Brain pericyte (primary cell): Measurements from ENCODE around the gene ADAMTSL4.
"Not testable (repeated sequence)": the region's sequence is repeated elsewhere in the genome, so short reads cannot be mapped to it uniquely, and the experiment has no call there.

Experiments used
- DNase-seq: peaks from one replicate; pipeline ENCODE4 v3.0.0-alpha.2; 2012; ENCODE audit warnings: low read depth, low spot score

Gene ADAMTSL4

DNA sequence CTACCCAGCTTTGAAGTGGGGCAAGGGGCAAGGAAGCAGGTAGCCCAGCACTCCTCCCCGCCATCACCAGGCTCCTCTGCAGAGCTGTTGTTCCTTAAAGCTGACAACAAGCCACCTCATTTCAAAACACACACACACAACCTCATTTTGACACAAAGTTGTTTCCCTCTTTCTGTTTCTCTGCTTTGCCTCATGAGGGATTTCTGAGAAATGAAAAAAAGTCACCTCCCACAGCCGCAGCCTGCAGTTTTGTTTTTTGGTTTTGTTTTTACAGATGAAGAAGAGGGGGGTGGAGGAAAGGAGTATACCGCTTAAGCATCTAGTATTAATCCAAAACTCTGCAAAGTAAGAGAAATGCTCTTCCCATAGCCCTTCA is 18.1 kb downstream of the ADAMTSL4 start:
- no peak for DNase-seq

DNA sequence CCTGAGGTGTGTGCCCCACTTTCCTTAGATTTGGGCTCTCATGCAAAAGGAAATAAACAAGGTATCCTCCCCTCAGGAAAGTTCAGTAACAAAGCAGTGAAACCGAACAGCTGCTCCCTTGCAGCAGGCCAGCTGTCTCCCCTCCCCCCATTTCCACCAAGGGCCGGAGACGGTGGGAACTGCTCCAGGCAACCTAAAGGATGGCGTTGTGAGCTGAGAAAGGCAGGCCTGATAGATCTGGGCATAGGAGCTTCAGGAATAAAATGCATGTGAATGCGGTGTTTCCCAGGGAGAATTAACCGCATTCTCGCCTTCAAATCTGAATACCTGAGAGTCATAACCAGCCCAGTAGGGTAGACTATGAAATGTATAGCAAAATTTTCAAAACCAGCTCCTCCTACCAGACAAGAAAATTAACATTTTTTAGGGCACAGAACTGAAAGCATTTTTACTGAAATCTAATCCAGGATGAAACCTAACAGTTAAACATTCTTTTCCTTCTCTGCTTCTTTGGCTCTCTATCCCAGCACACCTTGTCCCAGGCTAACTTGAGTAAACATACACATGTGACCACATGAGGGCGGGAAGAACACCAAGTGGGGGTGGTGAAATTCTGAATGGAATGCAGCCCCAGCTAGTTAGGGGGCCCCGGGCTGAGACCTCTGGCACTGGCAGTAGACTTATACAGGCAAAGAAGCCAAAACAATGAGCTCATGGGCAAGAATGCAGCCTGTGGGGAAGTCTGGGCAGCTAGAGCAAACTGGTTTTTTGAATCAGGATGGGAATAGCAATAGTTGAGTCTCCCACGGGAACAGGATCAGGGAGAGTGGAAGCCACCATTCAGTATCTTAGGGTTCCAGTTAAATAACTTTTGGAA is 18.7 kb downstream of the ADAMTSL4 start:
- peak; percentile 82 for DNase-seq

DNA sequence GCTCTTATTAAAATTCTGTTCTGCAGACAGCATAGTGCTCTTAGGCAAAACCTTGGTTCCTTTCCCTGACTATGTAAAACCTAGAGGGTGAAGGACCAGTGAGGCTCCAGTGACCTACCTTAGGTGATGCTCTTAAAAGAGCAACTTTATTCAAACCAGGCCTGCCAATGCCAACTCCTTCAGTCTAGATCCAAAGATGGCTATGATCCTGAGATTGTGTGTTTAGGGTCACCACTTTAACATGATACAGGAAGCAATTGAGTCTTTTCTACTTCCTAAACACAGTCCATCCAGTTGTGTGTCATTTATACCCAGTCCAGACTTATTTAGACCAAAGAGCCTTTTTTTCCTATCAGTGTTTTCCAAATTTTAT is 19.4 kb downstream of the ADAMTSL4 start:
- no peak for DNase-seq

DNA sequence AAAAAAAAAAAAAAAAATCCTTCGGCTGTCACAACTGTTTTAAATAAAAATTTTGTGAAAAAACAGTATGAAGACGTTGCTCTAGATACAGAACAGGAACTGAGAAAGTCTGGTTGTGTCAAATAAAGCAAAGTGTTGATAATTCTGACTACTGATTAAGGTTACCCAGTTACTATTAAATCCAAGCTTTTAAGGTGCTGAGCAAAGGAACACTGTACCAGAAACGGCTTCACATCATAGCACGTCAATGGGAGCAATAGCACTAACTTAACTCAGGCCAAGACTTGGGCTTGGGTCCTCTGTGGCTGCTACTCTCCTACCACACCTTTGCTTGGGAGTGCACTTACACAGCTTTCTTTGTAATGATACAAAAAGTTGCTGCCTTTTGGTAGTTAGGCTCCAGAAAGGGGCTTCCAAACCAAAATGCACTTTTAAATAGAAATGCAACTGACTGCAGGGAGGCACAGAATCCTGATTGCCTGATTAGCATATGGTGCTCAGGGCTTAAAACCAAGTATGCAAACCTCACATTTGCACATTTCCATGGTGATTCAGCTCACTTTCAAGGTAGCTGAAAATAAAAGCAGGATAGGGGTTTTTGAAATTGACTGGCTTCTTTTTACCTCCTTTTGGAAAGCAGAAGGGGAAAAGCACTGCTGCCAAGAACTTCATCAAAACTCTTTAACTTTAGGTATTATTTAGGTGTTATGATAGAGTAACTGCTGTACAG is 23.9 kb downstream of the ADAMTSL4 start:
- no peak for DNase-seq

DNA sequence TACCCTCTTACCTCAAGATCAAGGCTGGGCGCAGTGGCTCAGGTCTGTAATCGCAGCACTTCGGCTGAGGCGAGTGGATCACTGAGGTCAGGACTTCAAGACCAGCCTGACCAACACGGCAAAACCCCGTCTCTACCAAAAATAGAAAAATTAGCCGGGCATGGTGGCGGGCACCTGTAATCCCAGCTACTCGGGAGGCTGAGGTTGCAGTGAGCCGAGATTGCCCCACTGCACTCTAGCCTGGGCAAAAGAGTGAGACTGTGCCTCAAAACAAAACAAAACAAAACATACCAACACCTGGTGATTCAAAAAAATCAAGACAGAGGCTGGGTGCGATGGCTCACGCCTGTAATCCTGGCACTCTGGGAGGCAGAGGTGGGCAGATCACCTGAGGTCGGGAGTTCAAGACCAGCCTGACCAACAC is 24.5 kb downstream of the ADAMTSL4 start:
- DNase-seq: not testable (repeated sequence)

DNA sequence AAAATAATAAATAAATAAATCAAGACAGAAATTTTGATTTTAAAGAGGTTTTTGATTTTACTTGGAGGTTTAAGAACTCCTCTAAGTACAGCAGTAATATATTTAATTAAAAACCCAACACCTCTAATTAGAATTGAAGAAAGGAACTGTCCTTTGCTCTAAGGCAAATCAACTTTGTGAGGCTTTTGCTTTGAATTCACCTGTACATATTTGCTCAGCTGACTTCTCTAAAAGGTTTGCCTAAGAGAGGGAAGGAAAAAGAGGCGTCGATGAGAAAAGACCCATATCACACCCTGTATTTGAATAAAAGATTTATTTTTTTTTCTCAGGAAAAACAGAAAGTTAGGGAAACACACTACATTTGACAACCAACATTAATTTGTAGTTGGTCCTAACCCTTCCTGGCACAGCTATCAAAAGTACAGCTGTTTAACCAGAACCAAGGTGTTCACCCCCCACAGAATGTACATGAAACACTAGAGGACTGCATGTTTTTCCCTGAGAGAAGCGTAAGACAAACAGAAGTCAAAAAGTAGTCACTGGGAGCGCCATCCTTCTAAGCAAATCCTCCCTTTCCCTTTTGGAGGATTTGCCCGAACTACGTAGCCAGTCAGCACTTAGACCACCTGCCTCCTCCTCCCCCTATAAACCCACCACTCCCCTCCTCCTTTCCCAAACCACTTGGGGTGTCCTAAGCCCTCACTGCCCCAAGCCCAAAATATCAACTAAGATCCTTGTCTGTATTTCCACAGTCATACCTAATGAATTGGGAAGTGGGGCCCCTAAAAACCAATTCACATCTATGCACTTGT is 25.3 kb downstream of the ADAMTSL4 start:
- DNase-seq: no peak

DNA sequence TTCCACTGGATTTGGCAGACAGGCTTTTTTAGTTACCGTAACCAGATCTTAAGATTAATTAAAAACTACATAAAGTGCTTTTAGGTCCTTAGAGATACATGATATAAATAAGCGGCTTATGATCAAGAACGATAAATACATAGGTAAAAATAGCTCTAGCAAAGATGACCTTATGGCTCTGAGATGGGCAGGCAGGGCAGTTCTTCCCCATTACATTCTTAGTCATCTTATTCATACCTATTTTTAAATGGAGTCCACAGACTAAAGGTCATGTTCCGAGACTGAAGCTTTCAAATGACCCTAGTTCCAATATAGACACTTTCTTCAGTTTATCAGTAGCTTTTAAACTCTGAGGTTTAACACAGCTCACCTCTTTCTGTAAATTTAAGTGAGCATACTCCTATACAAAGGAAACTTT is 25.9 kb downstream of the ADAMTSL4 start:
- no peak for DNase-seq

DNA sequence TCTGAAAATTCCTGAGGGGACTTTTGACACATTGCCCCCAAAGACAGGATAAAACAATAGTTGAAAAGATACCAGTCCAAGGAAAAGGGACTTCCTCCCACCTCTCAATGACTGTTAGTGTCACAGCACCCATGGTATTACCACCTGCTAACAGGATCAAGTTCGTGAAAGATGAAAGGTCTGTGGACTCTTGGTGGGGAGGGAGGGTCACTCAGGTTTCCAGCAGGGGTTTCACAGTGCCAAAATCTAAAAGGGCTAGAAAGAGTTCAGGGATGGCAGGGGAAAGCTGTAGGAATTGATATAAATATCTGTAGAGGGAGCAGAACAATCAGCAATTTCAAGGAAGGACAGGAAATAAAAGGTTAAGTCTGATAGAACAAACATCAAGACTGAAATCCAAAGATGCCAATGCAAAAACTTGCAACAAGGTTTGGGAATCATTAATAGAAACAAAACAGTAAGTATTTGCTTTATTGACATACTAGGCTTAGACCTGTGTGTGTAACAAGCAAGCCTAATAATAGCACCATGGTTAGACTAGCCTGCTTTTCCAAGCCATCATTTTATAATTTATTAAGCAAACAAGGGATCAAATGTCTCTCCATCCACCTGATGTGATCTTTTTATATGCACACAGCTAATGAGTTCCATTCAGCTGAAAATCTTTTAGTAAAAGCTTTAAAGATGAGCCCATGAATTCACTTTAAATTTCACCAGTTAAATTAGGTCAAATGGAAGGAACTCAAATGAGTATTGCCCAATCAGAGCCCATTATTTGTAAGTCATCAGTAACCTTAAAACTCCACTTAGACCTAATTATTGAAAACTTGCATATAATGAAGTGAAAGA is 26.5 kb downstream of the ADAMTSL4 start:
- no peak for DNase-seq

DNA sequence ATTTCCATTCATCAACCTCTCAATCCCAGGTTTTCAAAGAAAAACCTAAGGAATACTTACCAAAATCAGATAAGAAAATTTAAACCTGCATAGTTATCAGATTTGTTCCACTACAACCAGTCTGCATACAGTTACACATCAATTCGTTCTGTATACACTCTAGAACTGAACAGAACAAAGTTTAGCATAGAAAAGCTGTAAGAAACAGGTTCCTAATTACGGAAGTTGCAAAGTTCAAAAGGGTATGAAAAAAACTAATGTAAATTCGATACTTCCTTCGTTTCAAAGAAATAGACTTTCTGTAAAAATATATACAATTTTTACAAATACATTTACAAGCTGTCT is 27.1 kb downstream of the ADAMTSL4 start:
- no peak for DNase-seq

DNA sequence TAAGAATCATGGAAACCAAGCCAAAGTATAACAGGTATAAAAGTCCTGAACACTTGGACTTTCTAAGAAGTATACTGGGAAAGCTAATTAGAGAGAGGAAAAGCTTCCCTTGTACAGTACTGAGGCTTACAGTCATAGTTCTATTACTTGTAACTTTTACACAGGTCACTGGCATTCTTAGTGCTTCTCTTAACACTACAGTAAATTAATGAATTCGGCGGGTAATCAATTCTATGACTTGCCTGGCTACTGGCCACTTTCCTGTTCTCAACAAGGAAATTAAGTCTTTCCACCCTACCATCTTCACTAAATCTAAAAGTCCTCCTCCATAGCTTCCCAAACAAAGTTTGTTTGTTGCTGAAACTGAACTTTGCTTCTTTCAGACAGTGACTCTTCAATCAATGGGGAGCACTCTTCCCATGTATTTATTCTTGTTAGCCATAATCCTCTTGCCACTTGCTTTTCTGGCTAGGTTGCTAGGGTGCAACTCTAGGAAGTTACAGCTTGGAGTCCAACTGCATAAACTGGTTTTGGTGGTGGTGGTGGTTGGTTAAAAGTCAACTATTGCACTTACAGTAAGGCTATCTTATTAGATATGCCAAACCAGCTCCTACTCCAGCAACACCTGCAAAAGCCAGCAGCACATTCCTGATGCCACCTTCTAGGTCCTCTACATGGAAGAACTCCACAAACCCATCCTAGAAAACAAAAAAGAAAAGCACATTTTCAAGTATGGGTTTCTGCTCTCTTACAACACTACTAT is 27.8 kb downstream of the ADAMTSL4 start:
- no peak for DNase-seq

DNA sequence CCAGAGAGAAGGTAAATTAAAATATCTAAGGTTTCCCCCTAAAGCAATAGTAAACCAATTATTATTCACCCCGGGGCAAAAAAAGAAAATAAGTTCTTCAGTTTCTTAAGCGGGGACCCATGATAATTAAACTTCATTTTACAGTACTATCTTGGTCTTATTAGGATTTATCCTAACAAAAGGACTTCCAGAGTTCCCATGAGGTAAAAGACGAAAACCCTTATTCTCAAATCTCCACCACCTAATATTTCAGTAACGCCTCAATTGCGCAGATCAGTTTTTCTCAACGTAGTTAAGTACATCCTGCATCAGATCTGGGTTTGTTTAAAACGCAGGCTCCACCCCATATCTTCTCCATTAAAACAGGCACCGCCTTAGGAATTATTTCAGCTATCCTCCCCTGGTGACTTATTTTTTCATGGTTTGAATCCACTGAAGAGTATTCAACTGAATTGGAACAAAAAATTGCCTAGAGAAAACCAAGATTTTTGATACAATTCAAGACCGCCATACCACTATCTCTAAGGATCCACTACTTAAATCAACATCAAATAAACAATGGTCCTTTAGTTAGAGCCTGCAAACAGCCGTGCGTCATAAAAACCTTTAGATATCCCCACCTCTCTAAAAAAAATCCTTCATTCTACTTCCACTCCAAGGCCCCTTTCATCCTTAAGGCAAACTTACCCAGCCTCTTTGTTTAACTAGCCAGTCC is 28.5 kb downstream of the ADAMTSL4 start:
- DNase-seq: no peak

DNA sequence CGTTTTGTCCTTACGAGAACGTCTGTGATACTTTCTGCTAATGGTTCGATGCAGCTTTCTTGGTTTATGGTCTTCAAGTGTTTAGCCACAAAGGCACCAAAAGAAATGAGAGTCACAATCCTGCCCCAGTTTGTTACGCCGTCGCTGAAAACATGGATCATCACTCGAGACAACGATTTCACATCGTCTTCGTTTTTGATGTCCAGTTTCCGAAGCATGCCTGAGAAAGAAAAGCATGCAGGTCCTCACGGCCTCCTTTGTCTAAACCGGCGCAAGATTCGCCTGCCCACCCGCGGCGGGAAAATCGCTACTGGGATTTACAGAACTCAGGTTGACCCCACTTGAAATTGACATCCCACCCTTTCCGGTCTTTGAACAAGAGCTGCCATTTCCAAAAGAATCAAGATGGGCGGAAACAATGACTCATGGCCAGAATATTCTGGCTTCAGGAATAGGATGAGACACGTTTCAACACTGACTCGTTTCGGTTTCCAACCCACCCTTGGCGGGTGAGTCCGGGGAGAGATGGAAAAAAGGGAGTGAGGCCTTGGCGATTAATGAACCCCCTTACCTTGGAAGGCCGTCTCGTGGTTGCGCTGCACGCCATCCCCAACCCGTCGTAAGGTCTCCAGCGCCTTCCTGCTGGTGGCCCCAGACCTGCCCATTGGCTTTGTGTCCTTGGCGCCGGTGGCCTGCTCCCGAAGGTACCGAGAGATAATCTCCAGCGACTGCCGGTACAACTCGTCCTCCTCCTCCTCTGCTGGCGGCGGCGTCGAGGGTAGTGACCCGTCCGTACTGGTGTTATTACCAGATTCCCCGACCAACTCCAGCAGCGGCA is 29.3 kb downstream of the ADAMTSL4 start:
- no peak for DNase-seq

DNA sequence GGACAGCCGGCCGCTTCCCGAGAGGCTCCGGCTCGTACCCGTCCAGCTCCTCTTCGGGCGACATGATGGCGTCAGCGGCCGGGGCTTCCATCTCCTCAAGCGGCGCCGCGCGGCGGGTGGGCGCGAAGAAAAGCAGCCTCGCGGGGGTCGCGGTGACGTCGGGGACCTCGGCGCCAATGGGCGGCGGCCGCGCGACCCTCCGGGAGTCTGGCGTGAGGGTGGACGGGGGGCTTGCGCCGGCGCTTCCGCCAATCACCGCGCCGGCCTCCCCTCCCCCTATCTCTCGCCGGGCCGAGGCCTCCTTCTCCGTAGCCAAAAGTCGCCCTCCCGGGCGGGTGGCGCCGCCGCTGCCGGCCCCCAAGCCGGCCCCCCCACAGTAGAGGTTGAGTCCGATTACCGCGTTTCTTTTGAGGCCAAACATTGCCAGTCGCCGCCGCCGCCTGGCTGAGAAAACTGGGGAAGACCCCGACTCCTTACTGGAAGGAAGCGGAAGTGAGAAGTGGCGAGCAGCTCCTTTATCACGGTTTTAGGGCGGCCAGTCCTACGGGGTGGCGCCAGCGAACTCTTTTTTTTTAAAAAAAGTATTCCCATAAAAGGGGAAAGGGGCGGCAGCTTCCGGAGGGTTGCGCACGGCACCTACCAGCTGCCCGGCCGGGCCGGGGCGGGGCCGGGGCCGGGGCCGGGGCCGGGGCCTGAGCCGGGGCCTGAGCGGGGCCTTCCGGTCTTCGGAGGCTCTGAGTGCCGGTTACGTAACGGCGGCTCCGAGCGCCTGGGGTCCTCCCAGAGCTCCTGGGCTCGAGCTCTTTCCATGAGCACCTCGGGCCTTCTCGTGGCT is 30.1 kb downstream of the ADAMTSL4 start, which contains the start of gene MCL1:
MCL1 (minus strand) TSS at position 501 of the 835 bp plus-strand sequence; CDS start at position 421, 80 bp downstream.
- peak; percentile 80 for DNase-seq

DNA sequence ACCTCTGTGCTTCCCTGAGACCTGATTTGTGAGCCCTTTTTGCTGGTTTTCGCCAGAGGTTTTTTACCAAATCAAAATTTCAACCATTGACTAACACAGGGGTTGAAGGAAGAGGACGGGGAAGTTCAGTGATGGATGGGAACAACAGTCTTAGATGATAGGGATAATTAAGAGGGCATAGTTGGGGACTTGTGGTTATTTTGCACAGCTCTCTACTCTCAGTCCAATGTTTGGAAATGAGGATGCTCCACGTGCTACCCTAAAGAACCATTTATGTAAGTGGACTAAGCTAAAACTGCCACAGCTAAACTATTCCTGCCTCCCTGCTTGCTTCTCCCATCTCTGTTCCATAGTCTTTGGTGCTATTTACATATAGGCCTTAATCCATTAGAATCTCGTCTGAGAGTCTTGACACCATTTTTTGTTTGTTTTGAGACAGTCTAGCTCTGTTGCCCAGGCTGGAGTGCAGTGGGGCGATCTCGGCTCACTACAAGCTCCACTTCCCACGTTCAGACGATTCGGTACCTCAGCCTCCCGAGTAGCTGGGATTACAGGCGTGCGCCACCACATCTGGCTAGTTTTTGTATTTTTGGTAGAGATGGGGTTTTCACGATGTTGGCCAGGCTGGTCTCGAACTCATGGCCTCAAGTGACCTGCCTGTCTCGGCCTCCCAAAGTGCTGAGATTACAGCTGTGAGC is 30.9 kb downstream of the ADAMTSL4 start:
- no peak for DNase-seq

DNA sequence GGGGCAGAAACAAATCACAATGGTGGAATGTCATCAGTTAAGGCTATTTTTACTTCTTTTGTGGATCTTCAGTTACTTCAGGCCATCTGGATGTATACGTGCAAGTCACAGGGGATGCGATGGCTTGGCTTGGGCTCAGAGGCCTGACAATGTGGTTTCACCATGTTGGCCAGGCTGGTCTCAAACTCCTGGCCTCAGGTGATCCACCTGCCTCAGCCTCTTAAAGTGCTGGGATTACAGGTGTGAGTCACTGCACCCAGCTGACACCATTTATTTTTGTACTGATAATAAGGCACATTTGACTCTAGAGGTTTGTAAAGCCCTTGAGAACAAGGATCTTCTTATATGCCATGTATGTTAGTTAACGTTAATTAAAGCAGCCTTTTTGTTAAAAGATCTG is 31.8 kb downstream of the ADAMTSL4 start:
- not testable (repeated sequence) for DNase-seq

DNA sequence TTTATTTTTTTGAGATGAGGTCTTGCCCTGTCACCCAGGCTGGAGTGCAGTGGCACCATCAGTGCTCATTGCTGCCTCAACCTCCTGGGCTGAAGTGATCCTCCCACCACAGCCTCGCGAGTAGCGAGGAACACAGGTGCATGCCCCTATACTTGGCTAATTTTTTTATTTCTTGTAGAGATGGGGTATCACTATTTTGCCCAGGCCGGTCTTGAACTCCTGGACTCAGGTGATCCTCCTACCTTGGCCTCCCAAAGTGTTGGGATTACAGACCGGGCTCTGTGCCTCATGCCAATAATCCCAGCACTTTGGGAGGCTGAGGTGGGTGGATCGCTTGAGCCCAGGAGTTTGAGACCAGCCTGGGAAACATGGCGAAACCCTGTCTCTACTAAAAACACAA is 32.2 kb downstream of the ADAMTSL4 start:
- DNase-seq: not testable (repeated sequence)

DNA sequence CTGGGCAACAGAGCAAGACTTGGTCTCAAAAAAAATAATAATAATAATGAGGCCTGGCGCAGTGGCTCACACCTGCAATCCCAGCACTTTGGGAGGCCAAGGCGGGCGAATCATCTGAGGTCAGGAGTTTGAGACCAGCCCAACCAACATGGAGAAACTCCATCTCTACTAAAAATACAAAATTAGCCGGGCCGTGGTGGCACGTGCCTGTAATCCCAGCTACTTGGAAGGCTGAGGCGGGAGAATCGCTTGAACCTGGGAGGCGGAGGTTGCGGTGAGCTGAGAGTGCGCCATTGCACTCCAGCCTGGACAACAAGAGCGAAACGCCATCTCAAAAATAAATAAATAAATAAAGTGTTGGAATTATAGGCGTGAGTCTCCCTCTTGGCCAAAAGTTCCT is 32.8 kb downstream of the ADAMTSL4 start:
- DNase-seq: not testable (repeated sequence)
